Lung (tissue), 12 donors: ENCODE data around the gene BPIFA2. TPM values are rescaled to one million over a fixed set of nuclear protein-coding genes. Genes with fewer than 3 reads are reported as not detected.

ENCODE experiments used
- ATAC-seq: fragments of 200-7000 bp; cut with Tn5 transposase; one replicate; pipeline ENCODE4 v1.9.1; 2020; ENCODE audit warnings: moderate number of reproducible peaks; ENCODE audit not compliant: insufficient read depth, low FRiP score
- DNase-seq, 3 donors: peaks; one replicate each; pipeline ENCODE4 v3.0.0-alpha.2; 2013 to 2017
- H3K27ac ChIP-seq, 2 donors: one replicate each; pipeline ENCODE4 v1.5.1; 2013; ENCODE audit warnings: mild to moderate bottlenecking in 2 of 2, moderate library complexity in 2 of 2, control low read depth in 1 of 2, inconsistent platforms in 1 of 2, low read depth in 1 of 2, low read length in 1 of 2
- H3K27me3 ChIP-seq, 3 donors: one replicate each; pipeline ENCODE4 v1.5.1; 2013; ENCODE audit warnings: low read length in 2 of 3; ENCODE audit not compliant: control insufficient read depth in 3 of 3, insufficient read depth in 3 of 3
- H3K36me3 ChIP-seq, 4 donors: one replicate each; pipeline ENCODE4 v1.5.1; 2013; ENCODE audit warnings: low read length in 4 of 4, mild to moderate bottlenecking in 1 of 4, moderate library complexity in 1 of 4; ENCODE audit not compliant: control insufficient read depth in 4 of 4, insufficient read depth in 4 of 4
- H3K4me1 ChIP-seq, 5 donors: one replicate each; pipeline ENCODE4 v1.5.1; 2013; ENCODE audit warnings: low read length in 5 of 5, mild to moderate bottlenecking in 2 of 5, moderate library complexity in 1 of 5; ENCODE audit not compliant: control insufficient read depth in 5 of 5, insufficient read depth in 5 of 5
- H3K4me3 ChIP-seq: one replicate; pipeline ENCODE4 v1.5.1; 2013; ENCODE audit warnings: mild to moderate bottlenecking, control low read depth, moderate library complexity
- H3K9ac ChIP-seq, 2 donors: one replicate each; pipeline ENCODE4 v1.5.1; 2013; ENCODE audit warnings: low read length in 2 of 2, control low read depth in 1 of 2; ENCODE audit not compliant: insufficient read depth in 1 of 2
- H3K9me3 ChIP-seq, 4 donors: one replicate each; pipeline ENCODE4 v1.5.1; 2013; ENCODE audit warnings: low read length in 3 of 4, mild to moderate bottlenecking in 1 of 4, moderate library complexity in 1 of 4; ENCODE audit not compliant: control insufficient read depth in 4 of 4, insufficient read depth in 3 of 4
- CTCF ChIP-seq: IDR thresholded peaks from 2 replicates; pipeline ENCODE4 v1.5.1; 2012; ENCODE audit warnings: mild to moderate bottlenecking; ENCODE audit errors: control extremely low read depth, extremely low read depth
- WGBS, 2 donors: extraction: QIAGEN DNeasy Blood & Tissue Kit; methylation state at CpG; one replicate each; pipeline ENCODE4 v1.1.7; 2013; 5-methylcytosine and 5-hydroxymethylcytosine counted together
- polyA plus RNA-seq, 2 donors: library from polyadenylated mRNA; stranded (reverse); fragments of 200-250 nt; gene quantifications; one replicate each; pipeline ENCODE4 v1.2.1, GENCODE V29; 2013
- total RNA-seq, 2 donors: library from RNA; depleted of rRNA in 1 of 2; stranded (reverse); fragments of >200 nt in 1 of 2; gene quantifications; one replicate each; pipeline ENCODE4 v1.2.1, GENCODE V29; 2014 to 2021
- donor health status: control.
- donor health status: control.
- donor health status: Bipolar disorder and iron deficiency.
- donor health status: healthy.
- donor health status: DM: yes; HTN: yes; CAD: no.

Gene BPIFA2
- total and polyA plus RNA-seq, 4 donors, result 0.40 to 3.1 (median 1.2) TPM; not detected in 1

- Histone ChIP-seq H3K27ac (peak overlapping the region in 1 of 2 donors; percentile 55), H3K4me3 (no peak overlapping the region), H3K4me1 (peaks cover 0 to 5% (median 0%) of the 10 kb centered on the region in 5 donors), H3K9me3 (peaks cover 0 to 2% (median 0%) of the 10 kb centered on the region in 4 donors), H3K9ac (no peak overlapping the region), H3K27me3 (peaks cover 0 to 3% (median 0%) of the 10 kb centered on the region in 3 donors), H3K36me3 (no peaks in the 10 kb centered on the region)
- no peak for ATAC-seq
- DNase-seq, result no peak
- TF ChIP-seq CTCF, result no peak
- whole genome bisulfite sequencing, 2 donors, result 76 to 84% methylated on average over 4 of the region's 4 CpGs
These were observed 40.4 kb upstream of the BPIFA2 start for GRCh38 chr20:33127422-33128097.

- WGBS, 2 donors, result 70 to 80% methylated on average over 9 of the region's 9 CpGs
- TF ChIP-seq CTCF, result no peak
- peak in 1 of 3 donors; percentile 1 for DNase-seq
- H3K36me3 ChIP-seq, result no peaks in the 10 kb centered on the region
- no peaks in the 10 kb centered on the region for H3K9me3 ChIP-seq
- H3K9ac ChIP-seq, result no peak overlapping the region
- peak overlapping the region in 1 of 2 donors; percentile 7 for H3K27ac ChIP-seq
- H3K4me3 ChIP-seq, result no peak overlapping the region
- H3K27me3 ChIP-seq, result peaks cover 0 to 3% (median 0%) of the 10 kb centered on the region in 3 donors
- peak; percentile 73 for ATAC-seq
- H3K4me1 ChIP-seq, result peaks cover 0 to 2% (median 0%) of the 10 kb centered on the region in 5 donors
These were observed 37.3 kb upstream of the BPIFA2 start for GRCh38 chr20:33130568-33131061.

GRCh38 chr20:33131949-33132473 is 35.9 kb upstream of the BPIFA2 start:
- Histone ChIP-seq H3K27me3 (no peaks in the 10 kb centered on the region), H3K9me3 (peaks cover 0 to 6% (median 0%) of the 10 kb centered on the region in 4 donors), H3K4me3 (no peak overlapping the region), H3K4me1 (peaks cover 0 to 2% (median 0%) of the 10 kb centered on the region in 5 donors), H3K9ac (no peak overlapping the region), H3K36me3 (no peaks in the 10 kb centered on the region), H3K27ac (peak overlapping the region in 1 of 2 donors; percentile 13)
- DNase-seq, result no peak
- 70 to 81% methylated on average over 5 of the region's 5 CpGs for WGBS, 2 donors
- no peak for TF ChIP-seq CTCF
- ATAC-seq, result no peak
